ENCODE data around the gene KLHDC8B. TPM values are rescaled to one million over a fixed set of nuclear protein-coding genes. Genes with fewer than 3 reads are reported as not detected.
A peak's percentile ranks its signal among the peaks of the same experiment; 100 is the strongest.

Gene KLHDC8B
- total RNA-seq (100 to 1,000 TPM in 2 of 4 donors, 10 to 100 TPM in 2; 95.3 to 134 (median 98.0) TPM), polyA plus RNA-seq (10 to 100 TPM; 11.3 to 27.6 (median 16.1) TPM)

- H3K4me3 ChIP-seq: peak within 1 kb of the TSS; percentile 58 to 93 (median 70)
- H3K27ac ChIP-seq: peak within 1 kb of the TSS; percentile 85 to 95 (median 88)
- H3K4me1 ChIP-seq: peaks cover 0 to 60% (median 48%) of the 10 kb centered on the region in 4 donors
- WGBS, 2 donors: 1% methylated on average over 57 of the region's 57 CpGs
- no peaks in the 10 kb centered on the region for H3K27me3 ChIP-seq
- no peaks in the 10 kb centered on the region for H3K9me3 ChIP-seq
- intact Hi-C loops (cut with DNase I): loop anchor here (1.0 to 5.0 kb wide), 7 partner anchors 28 to 278 kb away; partner anchors contain the start of genes C3orf62, GPX1 and USP4
- H3K36me3 ChIP-seq: peaks cover 3 to 23% (median 17%) of the 10 kb centered on the region in 4 donors
- DNase-seq: peak; percentile 96
- peak; percentile 94 to 98 (median 96) for TF ChIP-seq CTCF (IDR thresholded peaks at IDR 0.05)
- peak in 1 of 4 donors; percentile 9 for TF ChIP-seq EP300 (IDR thresholded peaks at IDR 0.05)
- TF ChIP-seq POLR2AphosphoS5 (IDR thresholded peaks at IDR 0.05): peak; percentile 64 to 93 (median 87)
- TF ChIP-seq POLR2A (IDR thresholded peaks at IDR 0.05): peak; percentile 31 to 76
These were observed at the start of gene KLHDC8B for GRCh38 chr3:49171119-49171774. Gene KLHDC8B (plus strand): TSS chr3:49171598. CDS start chr3:49172770, 1,172 bp downstream.

- H3K4me1 ChIP-seq: peaks cover 0 to 30% (median 23%) of the 10 kb centered on the region in 4 donors
- H3K27me3 ChIP-seq: no peaks in the 10 kb centered on the region
- H3K4me3 ChIP-seq: no peak overlapping the region
- TF ChIP-seq CTCF (IDR thresholded peaks at IDR 0.05) (no peak), POLR2AphosphoS5 (IDR thresholded peaks at IDR 0.05) (no peak), EP300 (IDR thresholded peaks at IDR 0.05) (no peak), POLR2A (IDR thresholded peaks at IDR 0.05) (no peak)
- 97% methylated on average over 12 of the region's 12 CpGs for WGBS, 2 donors
- no peak for DNase-seq
- no peaks in the 10 kb centered on the region for H3K9me3 ChIP-seq
- H3K27ac ChIP-seq: peak overlapping the region in 3 of 4 donors; percentile 93 to 98 (median 96)
- intact Hi-C loops (cut with DNase I): no loop called here
- peaks cover 61 to 80% (median 71%) of the 10 kb centered on the region in 4 donors for H3K36me3 ChIP-seq
These were observed 49.4 kb upstream of the KLHDC8B start for GRCh38 chr3:49122022-49122421.

GRCh38 chr3:49122451-49122850 is 48.9 kb upstream of the KLHDC8B start:
- peaks cover 57 to 80% (median 66%) of the 10 kb centered on the region in 4 donors for H3K36me3 ChIP-seq
- TF ChIP-seq POLR2A (IDR thresholded peaks at IDR 0.05) (no peak), EP300 (IDR thresholded peaks at IDR 0.05) (no peak), POLR2AphosphoS5 (IDR thresholded peaks at IDR 0.05) (no peak)
- intact Hi-C loops (cut with DNase I): no loop called here
- WGBS, 2 donors: 91 to 94% methylated on average over 7 of the region's 7 CpGs
- H3K4me1 ChIP-seq: peaks cover 0 to 29% (median 23%) of the 10 kb centered on the region in 4 donors
- no peaks in the 10 kb centered on the region for H3K27me3 ChIP-seq
- no peak for DNase-seq
- no peak overlapping the region for H3K4me3 ChIP-seq
- H3K9me3 ChIP-seq: no peaks in the 10 kb centered on the region
- no peak overlapping the region for H3K27ac ChIP-seq

- TF ChIP-seq POLR2AphosphoS5 (IDR thresholded peaks at IDR 0.05): no peak
- no peak for TF ChIP-seq EP300 (IDR thresholded peaks at IDR 0.05)
- TF ChIP-seq POLR2A (IDR thresholded peaks at IDR 0.05): no peak
- no peak for TF ChIP-seq CTCF (IDR thresholded peaks at IDR 0.05)
- no peak for DNase-seq
- peaks cover 53 to 80% (median 61%) of the 10 kb centered on the region in 4 donors for H3K36me3 ChIP-seq
- H3K27ac ChIP-seq: no peak overlapping the region
- no peaks in the 10 kb centered on the region for H3K27me3 ChIP-seq
- H3K9me3 ChIP-seq: no peaks in the 10 kb centered on the region
- intact Hi-C loops (cut with DNase I): no loop called here
- 93% methylated on average over 17 of the region's 17 CpGs for WGBS, 2 donors
- no peak overlapping the region for H3K4me3 ChIP-seq
- peaks cover 0 to 27% (median 23%) of the 10 kb centered on the region in 4 donors for H3K4me1 ChIP-seq
These were observed 48.4 kb upstream of the KLHDC8B start for GRCh38 chr3:49122886-49123545.

- intact Hi-C loops (cut with DNase I): no loop called here
These were observed 47.7 kb upstream of the KLHDC8B start for GRCh38 chr3:49123687-49124086.

More at GRCh38 chr3:49123687-49124086, 47.7 kb upstream of the KLHDC8B start:
- Histone ChIP-seq H3K4me1 (peaks cover 0 to 23% (median 19%) of the 10 kb centered on the region in 4 donors), H3K27me3 (no peaks in the 10 kb centered on the region), H3K27ac (no peak overlapping the region), H3K9me3 (no peaks in the 10 kb centered on the region), H3K4me3 (no peak overlapping the region), H3K36me3 (peaks cover 53 to 80% (median 56%) of the 10 kb centered on the region in 4 donors)
- no peak for TF ChIP-seq CTCF (IDR thresholded peaks at IDR 0.05)
- no peak for TF ChIP-seq POLR2AphosphoS5 (IDR thresholded peaks at IDR 0.05)
- TF ChIP-seq EP300 (IDR thresholded peaks at IDR 0.05): no peak
- no peak for TF ChIP-seq POLR2A (IDR thresholded peaks at IDR 0.05)
- WGBS, 2 donors: 95 to 96% methylated on average over 17 of the region's 17 CpGs
- no peak for DNase-seq
